VCaP (cell line): ENCODE results near the gene GPR78.
"Not testable (repeated sequence)": the region's sequence is repeated elsewhere in the genome, so short reads cannot be mapped to it uniquely, and the experiment has no call there.

Experiments used
- H3K27ac ChIP-seq: fragments of 450-650 bp; 2 replicates; pipeline ENCODE4 v1.5.1; 2017
- CTCF ChIP-seq: fragments of 450-650 bp; conservative IDR thresholded peaks from 2 replicates; pipeline ENCODE4 v1.5.1; 2017; ENCODE audit warnings: mild to moderate bottlenecking, moderate library complexity

GPR78 gene

GRCh38 chr4:8571702-8572685 lies 8.2 kb upstream of the GPR78 start:
- no peak overlapping the region for H3K27ac ChIP-seq

GRCh38 chr4:8573266-8573665 lies 6.9 kb upstream of the GPR78 start:
- TF ChIP-seq CTCF, result no peak
- no peak overlapping the region for H3K27ac ChIP-seq

More at GRCh38 chr4:8571702-8572685, 8.2 kb upstream of the GPR78 start:
- no peak for TF ChIP-seq CTCF

GRCh38 chr4:8574796-8575370 lies 5.3 kb upstream of the GPR78 start:
- H3K27ac ChIP-seq, result no peak overlapping the region
- no peak for TF ChIP-seq CTCF

GRCh38 chr4:8575457-8575856 lies 4.7 kb upstream of the GPR78 start:
- no peak overlapping the region for H3K27ac ChIP-seq
- no peak for TF ChIP-seq CTCF

- H3K27ac ChIP-seq, result not testable (repeated sequence)
Observed at GRCh38 chr4:8576591-8576990, 3.6 kb upstream of the GPR78 start.

- TF ChIP-seq CTCF, result no peak
- no peak overlapping the region for H3K27ac ChIP-seq
Observed at GRCh38 chr4:8577046-8577445, 3.1 kb upstream of the GPR78 start.

- no peak for TF ChIP-seq CTCF
- H3K27ac ChIP-seq, result no peak overlapping the region
Observed at GRCh38 chr4:8577972-8578371, 2.2 kb upstream of the GPR78 start.

GRCh38 chr4:8578717-8579116 lies 1.5 kb upstream of the GPR78 start:
- TF ChIP-seq CTCF, result no peak
- H3K27ac ChIP-seq, result no peak overlapping the region
